Mesendoderm (in vitro differentiated cells): Measurements from ENCODE around the gene NAPG. TPM values are rescaled to one million over a fixed set of nuclear protein-coding genes. Genes with fewer than 3 reads are reported as not detected.

Experiments
- DNase-seq: peaks from one replicate; pipeline ENCODE4 v3.0.0; 2013
- H2AK5ac ChIP-seq: 2 replicates; pipeline ENCODE4 v1.6.1; 2013; ENCODE audit warnings: low read length, inconsistent platforms
- H2BK120ac ChIP-seq: 2 replicates; pipeline ENCODE4 v1.6.1; 2013; ENCODE audit warnings: low read depth, mild to moderate bottlenecking, low read length, moderate library complexity, mixed read lengths
- H2BK15ac ChIP-seq: replicated peaks from 2 replicates; pipeline ENCODE4 v1.6.1; 2013; ENCODE audit warnings: low read depth, mild to moderate bottlenecking, moderate library complexity
- H2BK5ac ChIP-seq: 2 replicates; pipeline ENCODE4 v1.6.1; 2013; ENCODE audit warnings: low read length, inconsistent platforms
- H3K18ac ChIP-seq: 2 replicates; pipeline ENCODE4 v1.6.1; 2013; ENCODE audit warnings: mild to moderate bottlenecking, low read length, mixed read lengths
- H3K23ac ChIP-seq: one replicate; pipeline ENCODE4 v1.6.1; 2013; ENCODE audit warnings: low read length
- H3K27ac ChIP-seq: 2 replicates; pipeline ENCODE4 v1.5.1; 2013; ENCODE audit warnings: low read depth, mild to moderate bottlenecking, inconsistent platforms, low read length, moderate library complexity
- H3K27me3 ChIP-seq: 2 replicates; pipeline ENCODE4 v1.6.1; 2013; ENCODE audit warnings: low read length, control low read depth, mild to moderate bottlenecking, inconsistent platforms; ENCODE audit not compliant: insufficient read depth, poor library complexity
- H3K36me3 ChIP-seq: 2 replicates; pipeline ENCODE4 v1.6.1; 2013; ENCODE audit warnings: low read length, inconsistent platforms; ENCODE audit not compliant: control insufficient read depth, insufficient read depth
- H3K4ac ChIP-seq: one replicate; pipeline ENCODE4 v1.6.1; 2013; ENCODE audit warnings: low read depth, mild to moderate bottlenecking, low read length, moderate library complexity
- H3K4me1 ChIP-seq: 2 replicates; pipeline ENCODE4 v1.6.1; 2013; ENCODE audit warnings: low read depth, low read length, inconsistent platforms; ENCODE audit not compliant: control insufficient read depth
- H3K4me2 ChIP-seq: 2 replicates; pipeline ENCODE4 v1.6.1; 2013; ENCODE audit warnings: low read length
- H3K4me3 ChIP-seq: 2 replicates; pipeline ENCODE4 v1.5.1; 2013; ENCODE audit warnings: mild to moderate bottlenecking, low read length
- H3K56ac ChIP-seq: one replicate; pipeline ENCODE4 v1.6.1; 2013; ENCODE audit warnings: low read length
- H3K79me1 ChIP-seq: 2 replicates; pipeline ENCODE4 v1.6.1; 2013; ENCODE audit warnings: low read length, inconsistent platforms
- H3K79me2 ChIP-seq: 2 replicates; pipeline ENCODE4 v1.6.1; 2013; ENCODE audit warnings: mild to moderate bottlenecking, low read length; ENCODE audit not compliant: control insufficient read depth, insufficient read depth
- H3K9ac ChIP-seq: 2 replicates; pipeline ENCODE4 v1.6.1; 2013; ENCODE audit warnings: low read length, inconsistent platforms
- H4K5ac ChIP-seq: one replicate; pipeline ENCODE4 v1.6.1; 2013; ENCODE audit warnings: low read length
- H4K8ac ChIP-seq: one replicate; pipeline ENCODE4 v1.6.1; 2013; ENCODE audit warnings: low read depth, mild to moderate bottlenecking, control low read depth, low read length, moderate library complexity
- WGBS: extraction: QIAGEN DNeasy Blood & Tissue Kit; methylation state at CpG from one replicate; pipeline ENCODE4 v1.1.7; 2013; ENCODE audit warnings: low lambda C conversion rate, missing lambda C conversion rate; ENCODE audit not compliant: insufficient coverage; ENCODE audit errors: extremely low coverage; 5-methylcytosine and 5-hydroxymethylcytosine counted together
- polyA plus RNA-seq, 2 experiments: library from polyadenylated mRNA; stranded (reverse); fragments of 200-250 nt; gene quantifications; one replicate each; pipeline ENCODE4 v1.2.3, GENCODE V29; 2013

NAPG gene
- 26.0 TPM for polyA plus RNA-seq (2013, experiment 1 of 2)
- polyA plus RNA-seq (2013, experiment 2 of 2), result 25.6 TPM

- no CpG with 5 or more reads among the region's 68 CpGs for WGBS
- Histone ChIP-seq H3K79me2 (peaks cover 40% of the 10 kb centered on the region), H3K4me1 (peaks cover 7% of the 10 kb centered on the region), H3K79me1 (peaks cover 9% of the 10 kb centered on the region), H3K23ac (no peak within 1 kb of the TSS), H3K27ac (peak within 1 kb of the TSS; percentile 89), H3K56ac (peak within 1 kb of the TSS; percentile 92), H4K8ac (peak within 1 kb of the TSS; percentile 87), H3K27me3 (no peaks in the 10 kb centered on the region), H2BK15ac (no peak within 1 kb of the TSS), H3K4me2 (peak within 1 kb of the TSS; percentile 69), H3K36me3 (no peaks in the 10 kb centered on the region), H3K4me3 (peak within 1 kb of the TSS; percentile 83), H3K4ac (no peak within 1 kb of the TSS), H3K9ac (peak within 1 kb of the TSS; percentile 86), H2BK5ac (no peak within 1 kb of the TSS), H2BK120ac (no peak within 1 kb of the TSS), H4K5ac (peak within 1 kb of the TSS; percentile 72), H3K18ac (peak within 1 kb of the TSS; percentile 96), H2AK5ac (no peak within 1 kb of the TSS)
- peak; percentile 96 for DNase-seq
Observed at GRCh38 chr18:10525697-10526560, at the start of gene NAPG. Gene NAPG (plus strand): TSS chr18:10526027. CDS start chr18:10526103, 76 bp downstream.

- no CpG with 5 or more reads among the region's 9 CpGs for WGBS
- no peak overlapping the region for H3K23ac ChIP-seq
- no peak overlapping the region for H3K4ac ChIP-seq
- no peak overlapping the region for H4K5ac ChIP-seq
- no peaks in the 10 kb centered on the region for H3K27me3 ChIP-seq
- H3K79me1 ChIP-seq, result no peaks in the 10 kb centered on the region
- DNase-seq, result no peak
- no peak overlapping the region for H2BK120ac ChIP-seq
- peaks cover 3% of the 10 kb centered on the region for H3K36me3 ChIP-seq
- H3K4me2 ChIP-seq, result no peak overlapping the region
- no peak overlapping the region for H3K9ac ChIP-seq
- no peak overlapping the region for H2BK5ac ChIP-seq
- H3K79me2 ChIP-seq, result no peaks in the 10 kb centered on the region
- H4K8ac ChIP-seq, result no peak overlapping the region
- no peak overlapping the region for H3K4me3 ChIP-seq
- H2BK15ac ChIP-seq, result no peak overlapping the region
- no peak overlapping the region for H3K27ac ChIP-seq
- H3K18ac ChIP-seq, result no peak overlapping the region
- no peak overlapping the region for H2AK5ac ChIP-seq
- peaks cover 11% of the 10 kb centered on the region for H3K4me1 ChIP-seq
- no peak overlapping the region for H3K56ac ChIP-seq
Observed at GRCh38 chr18:10476338-10476791, 49.5 kb upstream of the NAPG start.

- Histone ChIP-seq H3K27me3 (no peaks in the 10 kb centered on the region), H3K9ac (no peak overlapping the region), H2BK15ac (no peak overlapping the region), H3K79me2 (no peaks in the 10 kb centered on the region), H3K56ac (peak overlapping the region; percentile 60), H3K23ac (no peak overlapping the region), H2BK120ac (no peak overlapping the region), H2BK5ac (peak overlapping the region; percentile 28), H2AK5ac (no peak overlapping the region), H3K18ac (peak overlapping the region; percentile 6), H4K5ac (no peak overlapping the region), H3K36me3 (peaks cover 3% of the 10 kb centered on the region), H3K4me1 (peaks cover 11% of the 10 kb centered on the region), H4K8ac (no peak overlapping the region), H3K4ac (no peak overlapping the region), H3K27ac (peak overlapping the region; percentile 66), H3K4me2 (no peak overlapping the region), H3K4me3 (no peak overlapping the region), H3K79me1 (no peaks in the 10 kb centered on the region)
- WGBS, result no CpG with 5 or more reads among the region's 3 CpGs
- DNase-seq, result peak; percentile 28
Observed at GRCh38 chr18:10477121-10477862, 48.5 kb upstream of the NAPG start.

GRCh38 chr18:10477863-10478260 is 48.0 kb upstream of the NAPG start:
- Histone ChIP-seq H2BK5ac (no peak overlapping the region), H3K4ac (no peak overlapping the region), H3K56ac (no peak overlapping the region), H4K8ac (no peak overlapping the region), H3K9ac (no peak overlapping the region), H3K18ac (peak overlapping the region; percentile 2), H3K27me3 (no peaks in the 10 kb centered on the region), H2BK120ac (no peak overlapping the region), H3K79me1 (no peaks in the 10 kb centered on the region), H3K4me1 (peaks cover 11% of the 10 kb centered on the region), H2AK5ac (peak overlapping the region; percentile 9), H3K4me2 (no peak overlapping the region), H3K79me2 (no peaks in the 10 kb centered on the region), H3K23ac (no peak overlapping the region), H3K36me3 (peaks cover 3% of the 10 kb centered on the region), H2BK15ac (no peak overlapping the region), H3K4me3 (no peak overlapping the region), H3K27ac (no peak overlapping the region), H4K5ac (no peak overlapping the region)
- DNase-seq, result no peak
- WGBS, result no CpG with 5 or more reads among the region's 2 CpGs

- H3K23ac ChIP-seq, result no peak overlapping the region
- no peak overlapping the region for H2BK5ac ChIP-seq
- H3K56ac ChIP-seq, result no peak overlapping the region
- H3K36me3 ChIP-seq, result peaks cover 3% of the 10 kb centered on the region
- no peak overlapping the region for H2BK15ac ChIP-seq
- no peaks in the 10 kb centered on the region for H3K79me2 ChIP-seq
- no peak overlapping the region for H3K4me2 ChIP-seq
- H3K18ac ChIP-seq, result peak overlapping the region; percentile 56
- no CpG with 5 or more reads among the region's 9 CpGs for WGBS
- H3K79me1 ChIP-seq, result no peaks in the 10 kb centered on the region
- H3K4ac ChIP-seq, result no peak overlapping the region
- H3K27me3 ChIP-seq, result no peaks in the 10 kb centered on the region
- no peak overlapping the region for H3K9ac ChIP-seq
- H3K27ac ChIP-seq, result no peak overlapping the region
- no peak overlapping the region for H4K5ac ChIP-seq
- peak; percentile 71 for DNase-seq
- H4K8ac ChIP-seq, result no peak overlapping the region
- H3K4me1 ChIP-seq, result peaks cover 7% of the 10 kb centered on the region
- H3K4me3 ChIP-seq, result no peak overlapping the region
- H2BK120ac ChIP-seq, result no peak overlapping the region
- H2AK5ac ChIP-seq, result no peak overlapping the region
Observed at GRCh38 chr18:10481831-10482230, 44.0 kb upstream of the NAPG start.
